H1 (cell line): ENCODE measurements around the gene GTF2A1. TPM values are rescaled to one million over a fixed set of nuclear protein-coding genes. Genes with fewer than 3 reads are reported as not detected.
A peak's percentile ranks its signal among the peaks of the same experiment; 100 is the strongest.

ENCODE experiments used
- GTF2F1 ChIP-seq: IDR thresholded peaks from 2 replicates; pipeline ENCODE4 v1.6.1; 2012; ENCODE audit warnings: low read depth, low read length, improper control_type of control experiment, borderline replicate concordance
- MAFK ChIP-seq: IDR thresholded peaks from 2 replicates; pipeline ENCODE4 v1.6.1; 2012; ENCODE audit warnings: low read depth, mild to moderate bottlenecking, improper control_type of control experiment, low read length
- NRF1 ChIP-seq: IDR thresholded peaks from 2 replicates; pipeline ENCODE4 v1.6.1; 2011; ENCODE audit warnings: mild to moderate bottlenecking, low read depth, low read length, improper control_type of control experiment
- RNF2 ChIP-seq: fragments of 200-900, 300-1000 bp; sonication (generic); IDR thresholded peaks from 2 replicates; pipeline ENCODE4 v1.7.1; 2016; ENCODE audit warnings: borderline replicate concordance, low read depth, mild to moderate bottlenecking, antibody characterized with exemption, low read length; ENCODE audit not compliant: poor library complexity, severe bottlenecking; ENCODE audit errors: missing control alignments
- SAP30 ChIP-seq: fragments of 300-600 bp; sonication (generic); IDR thresholded peaks from 2 replicates; pipeline ENCODE4 v1.7.1; 2012; ENCODE audit warnings: low read length, moderate library complexity, mild to moderate bottlenecking, inconsistent platforms; ENCODE audit not compliant: insufficient read depth, insufficient replicate concordance
- SUZ12 ChIP-seq: fragments of 200-600 bp; sonication (generic); IDR thresholded peaks from 2 replicates; pipeline ENCODE4 v1.6.1; 2012; ENCODE audit warnings: mild to moderate bottlenecking, inconsistent platforms, low read length, moderate library complexity, mixed read lengths
- TEAD4 ChIP-seq: IDR thresholded peaks from 2 replicates; pipeline ENCODE4 v1.6.1; 2012; ENCODE audit warnings: low read depth, low read length, inconsistent platforms, mixed read lengths
- ZNF274 ChIP-seq: IDR thresholded peaks from 2 replicates; pipeline ENCODE4 v1.7.0; 2012; ENCODE audit warnings: low read length, borderline replicate concordance; ENCODE audit errors: extremely low read depth
- polyA plus RNA-seq, 7 experiments: library from polyadenylated mRNA; depleted of rRNA in 3 of 7; stranded (reverse) in 5 of 7; unstranded in 2 of 7; fragments of >200 nt in 5 of 7; fragments of 200-250 nt in 2 of 7; gene quantifications; 1 replicate in 5 of 7; 2 replicates in 1 of 7; 4 replicates in 1 of 7; pipeline versions ENCODE4 v1.2.1 to v1.2.3, GENCODE V29; 2011 to 2013; ENCODE audit warnings: missing spikeins in 2 of 7, mixed read lengths in 2 of 7
- total RNA-seq: library from RNA; stranded (reverse); fragmentation: NEBNext Ultra II Directional; extraction: Animal tissue kit (Norgen Biotek cat#: 25700); gene quantifications from 2 replicates; pipeline ENCODE4 v1.2.1, GENCODE V29; 2021
- TF ChIP-seq, protein P1 (sequence below), 3 experiments: IDR thresholded peaks; 1 replicate in 2 of 3; 2 replicates in 1 of 3; pipeline versions ENCODE4 v1.5.1 to v1.6.1; 2011; ENCODE audit warnings: low read length in 3 of 3, mild to moderate bottlenecking in 3 of 3, inconsistent platforms in 2 of 3, low read depth in 1 of 3, moderate library complexity in 1 of 3; ENCODE audit not compliant: insufficient read depth in 1 of 3; ENCODE audit errors: control extremely low read depth in 1 of 3

Gene GTF2A1
- total and polyA plus RNA-seq, 2 of the 8 experiments (the other 6 are each of a cell fraction or from before 2014, with no cell fraction given), result 24.1 to 57.8 TPM

GRCh38 chr14:81220830-81221578 lies at the start of gene GTF2A1 (continued):
- TF ChIP-seq RNF2 (no peak), MAFK (peak; percentile 72; the same call in 1 of the 2 replicates), ZNF274 (no peak), TEAD4 (no peak), NRF1 (peak; percentile 70), SAP30 (peak; percentile 31), SUZ12 (no peak), GTF2F1 (no peak; the same call in 1 of the 2 replicates)
- TF ChIP-seq, protein P1, sequence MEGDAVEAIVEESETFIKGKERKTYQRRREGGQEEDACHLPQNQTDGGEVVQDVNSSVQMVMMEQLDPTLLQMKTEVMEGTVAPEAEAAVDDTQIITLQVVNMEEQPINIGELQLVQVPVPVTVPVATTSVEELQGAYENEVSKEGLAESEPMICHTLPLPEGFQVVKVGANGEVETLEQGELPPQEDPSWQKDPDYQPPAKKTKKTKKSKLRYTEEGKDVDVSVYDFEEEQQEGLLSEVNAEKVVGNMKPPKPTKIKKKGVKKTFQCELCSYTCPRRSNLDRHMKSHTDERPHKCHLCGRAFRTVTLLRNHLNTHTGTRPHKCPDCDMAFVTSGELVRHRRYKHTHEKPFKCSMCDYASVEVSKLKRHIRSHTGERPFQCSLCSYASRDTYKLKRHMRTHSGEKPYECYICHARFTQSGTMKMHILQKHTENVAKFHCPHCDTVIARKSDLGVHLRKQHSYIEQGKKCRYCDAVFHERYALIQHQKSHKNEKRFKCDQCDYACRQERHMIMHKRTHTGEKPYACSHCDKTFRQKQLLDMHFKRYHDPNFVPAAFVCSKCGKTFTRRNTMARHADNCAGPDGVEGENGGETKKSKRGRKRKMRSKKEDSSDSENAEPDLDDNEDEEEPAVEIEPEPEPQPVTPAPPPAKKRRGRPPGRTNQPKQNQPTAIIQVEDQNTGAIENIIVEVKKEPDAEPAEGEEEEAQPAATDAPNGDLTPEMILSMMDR (IDR thresholded peaks at IDR 0.05; ENCODE audit: control extremely low read depth in 1 of 3, insufficient read depth in 1 of 3, low read depth in 1 of 3, low read length in 3 of 3), result no peak
